GM06990 (cell line): ENCODE results near the gene LZTR1.

Source experiments
- DNase-seq: peaks from one replicate; pipeline ENCODE4 v3.0.0-alpha.2; 2011; ENCODE audit not compliant: insufficient read length; ENCODE audit errors: extremely low read depth
- H3K27me3 ChIP-seq: replicated peaks from 2 replicates; pipeline ENCODE4 v1.6.0; 2011; ENCODE audit warnings: low read length; ENCODE audit not compliant: control insufficient read depth, insufficient read depth
- H3K36me3 ChIP-seq: 2 replicates; pipeline ENCODE4 v1.5.1; 2011; ENCODE audit warnings: low read length; ENCODE audit not compliant: control insufficient read depth, insufficient read depth
- H3K4me3 ChIP-seq: replicated peaks from 2 replicates; pipeline ENCODE4 v1.5.1; 2011; ENCODE audit warnings: low read depth, mild to moderate bottlenecking, control low read depth, low read length
- TF ChIP-seq, protein P1 (sequence below): IDR thresholded peaks from 2 replicates; pipeline ENCODE4 v1.5.1; 2011; ENCODE audit warnings: low read length, control low read depth, mild to moderate bottlenecking, inconsistent platforms; ENCODE audit not compliant: insufficient read depth, poor library complexity, severe bottlenecking

The LZTR1 gene

GRCh38 chr22:20989323-20990138 is 7.4 kb downstream of the LZTR1 start:
- Histone ChIP-seq H3K27me3 (no peaks in the 10 kb centered on the region), H3K4me3 (no peak overlapping the region), H3K36me3 (peaks cover 34% of the 10 kb centered on the region)
- no peak for DNase-seq
- TF ChIP-seq, protein P1, sequence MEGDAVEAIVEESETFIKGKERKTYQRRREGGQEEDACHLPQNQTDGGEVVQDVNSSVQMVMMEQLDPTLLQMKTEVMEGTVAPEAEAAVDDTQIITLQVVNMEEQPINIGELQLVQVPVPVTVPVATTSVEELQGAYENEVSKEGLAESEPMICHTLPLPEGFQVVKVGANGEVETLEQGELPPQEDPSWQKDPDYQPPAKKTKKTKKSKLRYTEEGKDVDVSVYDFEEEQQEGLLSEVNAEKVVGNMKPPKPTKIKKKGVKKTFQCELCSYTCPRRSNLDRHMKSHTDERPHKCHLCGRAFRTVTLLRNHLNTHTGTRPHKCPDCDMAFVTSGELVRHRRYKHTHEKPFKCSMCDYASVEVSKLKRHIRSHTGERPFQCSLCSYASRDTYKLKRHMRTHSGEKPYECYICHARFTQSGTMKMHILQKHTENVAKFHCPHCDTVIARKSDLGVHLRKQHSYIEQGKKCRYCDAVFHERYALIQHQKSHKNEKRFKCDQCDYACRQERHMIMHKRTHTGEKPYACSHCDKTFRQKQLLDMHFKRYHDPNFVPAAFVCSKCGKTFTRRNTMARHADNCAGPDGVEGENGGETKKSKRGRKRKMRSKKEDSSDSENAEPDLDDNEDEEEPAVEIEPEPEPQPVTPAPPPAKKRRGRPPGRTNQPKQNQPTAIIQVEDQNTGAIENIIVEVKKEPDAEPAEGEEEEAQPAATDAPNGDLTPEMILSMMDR = no peak

DNA sequence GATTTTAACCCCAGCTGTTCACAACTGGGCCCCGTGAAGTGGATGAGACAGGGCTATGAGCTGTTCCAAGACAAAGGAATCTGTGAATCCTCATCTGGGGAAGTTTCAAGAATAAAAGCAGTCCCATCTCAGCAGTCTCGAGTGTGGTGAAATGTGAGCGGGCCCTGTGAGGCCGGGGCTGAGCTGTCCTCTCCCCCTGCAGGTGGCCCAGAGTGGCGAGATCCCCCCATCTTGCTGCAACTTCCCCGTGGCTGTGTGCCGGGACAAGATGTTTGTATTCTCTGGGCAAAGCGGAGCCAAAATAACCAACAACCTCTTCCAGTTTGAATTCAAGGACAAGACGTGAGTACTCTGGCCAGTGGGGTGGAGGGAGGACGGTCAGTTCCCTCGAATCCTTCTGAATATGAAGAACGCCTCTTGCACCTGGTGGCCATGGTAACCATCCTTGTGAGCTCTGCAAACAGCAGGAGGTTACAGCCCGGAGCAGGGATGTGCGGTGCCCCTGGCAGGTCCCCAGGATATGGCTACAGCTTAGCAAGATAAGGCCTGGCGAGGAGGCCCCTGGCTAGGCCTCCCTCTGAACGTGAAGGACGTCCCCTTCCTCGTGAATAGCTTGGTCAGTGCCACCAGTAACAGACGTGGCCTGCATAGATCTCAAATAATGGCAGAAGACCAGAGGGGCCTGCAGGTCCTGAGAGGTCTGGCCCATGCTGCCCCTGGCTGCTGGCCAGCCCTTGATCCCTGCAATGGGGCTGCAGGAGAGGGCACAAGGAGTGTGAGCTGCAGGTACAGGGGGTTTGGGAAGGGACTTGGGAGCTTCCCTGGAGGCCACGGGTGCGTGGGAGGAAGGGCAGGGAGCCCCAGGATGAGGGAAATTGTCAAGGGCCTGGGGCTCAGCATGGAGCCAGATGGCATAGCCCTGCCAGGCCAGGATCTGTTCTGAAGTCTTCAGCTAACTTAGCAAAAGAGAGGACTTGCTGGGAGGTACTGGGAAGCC is 8.4 kb downstream of the LZTR1 start:
- no peak overlapping the region for H3K4me3 ChIP-seq
- peaks cover 34% of the 10 kb centered on the region for H3K36me3 ChIP-seq
- H3K27me3 ChIP-seq = no peaks in the 10 kb centered on the region
- TF ChIP-seq, protein P1 = no peak
- no peak for DNase-seq

DNA sequence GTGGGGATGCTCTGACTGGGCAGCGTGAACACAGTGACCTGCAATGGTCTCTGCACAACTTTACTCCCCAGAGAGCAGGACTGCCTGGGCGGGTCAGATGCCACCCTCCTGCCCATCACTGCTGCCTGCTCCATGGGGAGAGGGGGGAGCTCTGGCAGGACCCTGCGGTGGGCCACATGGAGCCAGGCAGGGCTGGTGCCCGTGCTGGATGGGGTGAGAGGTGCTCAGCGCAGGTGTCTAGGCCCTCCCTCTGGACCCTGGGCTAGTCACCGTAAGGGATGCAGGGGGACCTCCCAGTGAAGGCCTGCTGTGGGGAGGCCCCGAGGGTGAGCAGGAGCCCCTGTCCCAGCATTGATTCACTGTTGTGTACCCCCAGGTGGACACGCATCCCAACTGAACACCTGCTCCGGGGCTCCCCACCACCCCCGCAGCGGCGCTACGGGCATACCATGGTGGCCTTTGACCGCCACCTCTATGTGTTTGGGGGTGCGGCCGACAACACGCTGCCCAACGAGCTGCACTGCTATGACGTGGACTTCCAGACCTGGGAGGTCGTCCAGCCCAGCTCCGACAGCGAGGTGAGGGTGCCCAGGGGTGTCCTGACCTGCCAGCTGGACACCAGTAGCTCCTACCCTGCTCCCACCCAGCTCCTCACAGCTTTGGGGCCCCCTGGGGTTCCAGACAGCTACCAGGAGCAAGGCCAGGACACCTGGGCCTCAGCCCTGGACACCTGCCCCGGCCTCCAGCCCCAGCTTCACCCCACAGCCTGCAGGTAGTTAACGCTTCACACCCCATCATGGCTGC is 9.4 kb downstream of the LZTR1 start:
- H3K27me3 ChIP-seq = no peaks in the 10 kb centered on the region
- peaks cover 34% of the 10 kb centered on the region for H3K36me3 ChIP-seq
- DNase-seq = no peak
- no peak overlapping the region for H3K4me3 ChIP-seq
- TF ChIP-seq, protein P1 = no peak

DNA sequence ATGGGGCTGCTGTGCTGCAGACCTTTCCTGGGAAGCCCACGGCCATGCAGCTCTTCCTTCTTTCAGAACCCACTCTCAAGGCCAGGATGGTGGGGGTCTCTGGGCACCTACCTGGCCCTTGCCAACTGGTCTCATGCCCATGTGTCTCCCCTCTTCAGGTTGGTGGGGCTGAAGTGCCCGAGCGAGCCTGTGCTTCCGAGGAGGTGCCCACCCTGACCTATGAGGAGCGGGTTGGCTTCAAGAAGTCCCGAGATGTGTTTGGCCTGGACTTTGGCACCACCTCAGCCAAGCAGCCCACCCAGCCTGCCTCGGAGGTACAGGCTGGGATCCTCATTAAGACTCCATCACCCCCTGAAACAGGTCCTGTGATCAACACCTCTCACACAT is 10.0 kb downstream of the LZTR1 start:
- no peak for DNase-seq
- Histone ChIP-seq H3K27me3 (no peaks in the 10 kb centered on the region), H3K4me3 (no peak overlapping the region), H3K36me3 (peaks cover 37% of the 10 kb centered on the region)
- TF ChIP-seq, protein P1 = no peak

GRCh38 chr22:20992456-20993303 is 10.6 kb downstream of the LZTR1 start:
- Histone ChIP-seq H3K4me3 (no peak overlapping the region), H3K27me3 (no peaks in the 10 kb centered on the region), H3K36me3 (peaks cover 37% of the 10 kb centered on the region)
- no peak for DNase-seq
- TF ChIP-seq, protein P1 = no peak
